MCF 10A (cell line): ENCODE results near the gene L2HGDH. TPM values are rescaled to one million over a fixed set of nuclear protein-coding genes. Genes with fewer than 3 reads are reported as not detected.

ENCODE experiments used
- BruUV-seq: library from RNA; stranded (reverse); fragments of 400-500 nt; replicated peaks from 2 replicates; lab custom pipeline; 2021; lab: Mats Ljungman, UMichigan
- CTCF ChIA-PET: fragments of 300-600 bp; sonication (Branson Sonifier 250); formaldehyde crosslinking; extraction: SDS; loops from one replicate; lab custom pipeline; 2021; ENCODE audit warnings: antibody characterized with exemption, inconsistent platforms; lab: Yijun Ruan, JAX
- POLR2A ChIA-PET: fragments of 300-600, 350-650 bp; sonication (Branson Sonifier 250); formaldehyde crosslinking; extraction: SDS; loops from one replicate; lab custom pipeline; 2020; ENCODE audit warnings: antibody characterized with exemption, inconsistent platforms; lab: Yijun Ruan, JAX
- DNase-seq: peaks from one replicate; pipeline ENCODE4 v3.0.0-alpha.2; 2018; ENCODE audit not compliant: unreplicated experiment
- H3K27ac Mint-ChIP-seq: one replicate; pipeline ENCODE4 v1.8.0; 2022; ENCODE audit warnings: mild to moderate bottlenecking, low read depth, mixed read lengths; ENCODE audit not compliant: unreplicated experiment
- H3K27me3 Mint-ChIP-seq: one replicate; pipeline ENCODE4 v1.8.0; 2022; ENCODE audit warnings: mixed read lengths; ENCODE audit not compliant: insufficient read depth, unreplicated experiment
- H3K36me3 Mint-ChIP-seq: one replicate; pipeline ENCODE4 v1.8.0; 2022; ENCODE audit warnings: mild to moderate bottlenecking, moderate library complexity, mixed read lengths; ENCODE audit not compliant: insufficient read depth, unreplicated experiment
- H3K4me1 Mint-ChIP-seq: one replicate; pipeline ENCODE4 v1.8.0; 2022; ENCODE audit warnings: mixed read lengths; ENCODE audit not compliant: insufficient read depth, unreplicated experiment
- H3K4me3 Mint-ChIP-seq: one replicate; pipeline ENCODE4 v1.8.0; 2022; ENCODE audit warnings: mild to moderate bottlenecking, moderate library complexity, mixed read lengths; ENCODE audit not compliant: unreplicated experiment
- H3K9me3 Mint-ChIP-seq: one replicate; pipeline ENCODE4 v1.8.0; 2022; ENCODE audit warnings: mixed read lengths; ENCODE audit not compliant: unreplicated experiment
- intact Hi-C: fragments of 100-400 bp; cut with micrococcal nuclease; formaldehyde crosslinking; loops from 2 replicates; pipeline ENCODE4 v1.14.1; 2022
- total RNA-seq: library from RNA; stranded (reverse); gene quantifications from 2 replicates; pipeline ENCODE4 v1.2.3, GENCODE V29; 2022
- TF ChIP-seq, protein P1 (sequence below): fragments of 200-600 bp; IDR thresholded peaks from one replicate; pipeline ENCODE4 v1.8.0; 2022; ENCODE audit warnings: antibody characterized with exemption, mild to moderate bottlenecking; ENCODE audit not compliant: unreplicated experiment

L2HGDH gene
- total RNA-seq, 1 experiment from 2014 or later, result 7.9 TPM

DNA sequence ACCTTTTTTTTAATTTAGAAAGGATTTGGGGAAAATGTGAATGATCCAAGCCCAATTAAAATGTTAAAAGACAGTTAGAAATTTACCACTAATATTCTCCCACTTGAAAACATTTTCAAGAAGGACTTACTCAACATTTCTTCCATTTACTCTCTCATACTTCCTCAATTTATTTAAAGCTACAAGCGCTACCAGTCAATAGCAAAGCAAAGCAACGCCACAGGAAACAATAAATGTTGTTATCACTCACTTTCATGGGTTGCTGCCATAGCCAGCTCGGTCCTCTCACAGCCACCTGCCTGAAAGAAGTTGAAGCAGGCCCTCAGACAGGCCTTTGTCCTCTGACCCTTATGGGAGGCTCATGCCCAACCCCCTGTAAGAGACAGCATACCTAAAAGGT is 74.6 kb downstream of the L2HGDH start:
- no peaks in the 10 kb centered on the region for H3K4me1 Mint-ChIP-seq
- H3K36me3 Mint-ChIP-seq, result peaks cover 1% of the 10 kb centered on the region
- TF ChIP-seq, protein P1, sequence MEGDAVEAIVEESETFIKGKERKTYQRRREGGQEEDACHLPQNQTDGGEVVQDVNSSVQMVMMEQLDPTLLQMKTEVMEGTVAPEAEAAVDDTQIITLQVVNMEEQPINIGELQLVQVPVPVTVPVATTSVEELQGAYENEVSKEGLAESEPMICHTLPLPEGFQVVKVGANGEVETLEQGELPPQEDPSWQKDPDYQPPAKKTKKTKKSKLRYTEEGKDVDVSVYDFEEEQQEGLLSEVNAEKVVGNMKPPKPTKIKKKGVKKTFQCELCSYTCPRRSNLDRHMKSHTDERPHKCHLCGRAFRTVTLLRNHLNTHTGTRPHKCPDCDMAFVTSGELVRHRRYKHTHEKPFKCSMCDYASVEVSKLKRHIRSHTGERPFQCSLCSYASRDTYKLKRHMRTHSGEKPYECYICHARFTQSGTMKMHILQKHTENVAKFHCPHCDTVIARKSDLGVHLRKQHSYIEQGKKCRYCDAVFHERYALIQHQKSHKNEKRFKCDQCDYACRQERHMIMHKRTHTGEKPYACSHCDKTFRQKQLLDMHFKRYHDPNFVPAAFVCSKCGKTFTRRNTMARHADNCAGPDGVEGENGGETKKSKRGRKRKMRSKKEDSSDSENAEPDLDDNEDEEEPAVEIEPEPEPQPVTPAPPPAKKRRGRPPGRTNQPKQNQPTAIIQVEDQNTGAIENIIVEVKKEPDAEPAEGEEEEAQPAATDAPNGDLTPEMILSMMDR, result no peak
- no peak for DNase-seq
- H3K9me3 Mint-ChIP-seq, result no peaks in the 10 kb centered on the region
- ChIA-PET POLR2A (no interaction called here), CTCF (interaction anchor here (0.9 kb wide), 1 partner anchor 55 kb away, joined by 4 read pairs; no protein-coding TSS in a partner anchor)
- BruUV-seq, result no TSS peak
- H3K4me3 Mint-ChIP-seq, result no peak overlapping the region
- intact Hi-C loops, result no loop called here
- no peak overlapping the region for H3K27ac Mint-ChIP-seq
- H3K27me3 Mint-ChIP-seq, result no peaks in the 10 kb centered on the region

DNA sequence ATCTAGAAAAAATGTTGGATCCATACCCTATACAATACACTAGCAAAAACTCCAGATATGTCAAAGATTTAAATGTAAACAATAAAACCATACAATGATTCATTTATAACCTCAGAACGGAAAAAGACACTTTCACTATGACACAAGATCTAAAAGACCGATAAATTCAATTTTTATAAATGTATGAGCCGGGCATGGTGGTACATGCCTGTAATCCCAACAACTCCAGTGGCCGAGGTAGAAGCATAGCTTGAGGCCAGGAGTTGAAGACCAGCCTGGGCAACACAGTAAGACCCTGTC is 78.1 kb downstream of the L2HGDH start:
- DNase-seq, result no peak
- BruUV-seq, result no TSS peak
- CTCF ChIA-PET, result interaction anchor here (0.6 kb wide), 1 partner anchor 547 kb away, joined by 3 read pairs; no protein-coding TSS in a partner anchor
- H3K27me3 Mint-ChIP-seq, result no peaks in the 10 kb centered on the region
- no peak overlapping the region for H3K4me3 Mint-ChIP-seq
- POLR2A ChIA-PET, result interaction anchor here (0.9 to 1.6 kb wide), 3 partner anchors 12 to 15 kb away, joined by 3 read pairs; no protein-coding TSS in a partner anchor
- no peaks in the 10 kb centered on the region for H3K9me3 Mint-ChIP-seq
- H3K27ac Mint-ChIP-seq, result no peak overlapping the region
- intact Hi-C loops, result loop anchor here (5.0 kb wide), 1 partner anchor 372 kb away; no protein-coding TSS in a partner anchor
- H3K36me3 Mint-ChIP-seq, result peaks cover 5% of the 10 kb centered on the region
- H3K4me1 Mint-ChIP-seq, result peaks cover 7% of the 10 kb centered on the region
- TF ChIP-seq, protein P1, result no peak

DNA sequence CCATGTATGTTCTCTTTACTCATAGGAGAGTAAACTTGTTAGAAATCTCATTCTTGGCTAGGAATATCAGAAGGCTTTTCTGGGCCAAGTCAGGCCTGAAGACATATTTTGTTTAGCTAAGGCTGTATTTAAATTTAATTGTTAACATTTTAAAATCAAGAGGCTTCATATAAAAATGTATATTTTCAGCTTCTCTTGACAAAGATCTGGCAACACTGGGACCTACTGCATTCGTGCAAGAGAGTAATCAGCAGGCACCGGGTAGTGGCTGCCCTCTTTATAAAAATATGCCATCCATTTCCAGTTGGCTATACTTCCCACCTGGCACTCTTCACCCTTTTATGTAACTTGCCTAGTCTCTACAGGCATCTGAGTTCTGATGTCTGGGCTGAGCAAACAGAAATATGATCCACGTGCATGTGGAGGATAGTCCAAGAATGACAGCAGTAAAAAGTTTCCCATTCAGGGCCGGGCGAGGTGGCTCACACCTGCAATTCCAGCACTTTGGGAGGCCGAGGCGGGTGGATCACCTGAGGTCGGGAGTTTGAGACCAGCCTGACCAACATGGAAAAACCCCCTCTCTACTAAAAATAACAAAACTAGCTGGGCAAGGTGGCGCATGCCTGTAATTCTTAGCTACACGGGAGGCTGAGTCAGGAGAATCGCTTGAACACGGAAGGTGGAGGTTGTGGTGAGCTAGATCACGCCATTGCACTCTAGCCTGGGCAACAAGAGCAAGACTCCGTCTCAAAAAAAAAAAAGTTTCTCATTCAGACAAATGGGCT is 78.7 kb downstream of the L2HGDH start:
- intact Hi-C loops, result loop anchor here (5.0 kb wide), 1 partner anchor 371 kb away; no protein-coding TSS in a partner anchor
- Mint-ChIP-seq H3K36me3 (peaks cover 5% of the 10 kb centered on the region), H3K4me1 (peaks cover 7% of the 10 kb centered on the region), H3K27ac (no peak overlapping the region), H3K4me3 (no peak overlapping the region), H3K9me3 (no peaks in the 10 kb centered on the region), H3K27me3 (no peaks in the 10 kb centered on the region)
- ChIA-PET POLR2A (interaction anchor here (0.9 to 2.3 kb wide), 5 partner anchors 13 to 78 kb away, joined by 3 to 19 read pairs (median 3); partner anchors contain the start of genes DMAC2L and L2HGDH), CTCF (interaction anchor here (0.8 to 1.0 kb wide), 2 partner anchors 22 to 379 kb away, joined by 3 read pairs; no protein-coding TSS in a partner anchor)
- TF ChIP-seq, protein P1, result no peak
- no TSS peak for BruUV-seq
- DNase-seq, result no peak

DNA sequence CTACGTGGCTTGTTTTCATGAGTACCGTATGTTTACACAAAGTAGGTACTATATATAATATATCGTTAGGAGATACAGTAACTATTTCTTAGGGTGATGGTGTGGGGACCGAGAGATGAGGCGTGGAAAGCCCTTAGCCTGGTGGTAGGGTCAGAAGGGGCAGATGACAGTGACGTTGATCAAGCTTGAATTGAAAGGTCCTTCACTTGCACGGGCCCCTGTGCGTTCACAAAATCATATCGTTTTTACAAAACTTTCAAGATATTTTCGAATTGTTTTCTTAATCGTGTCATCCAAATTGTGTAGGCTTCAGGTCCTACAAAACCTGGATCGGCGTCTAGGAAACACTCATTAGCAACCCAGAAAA is 79.8 kb downstream of the L2HGDH start:
- Mint-ChIP-seq H3K36me3 (peaks cover 5% of the 10 kb centered on the region), H3K9me3 (no peaks in the 10 kb centered on the region), H3K4me3 (peak overlapping the region; percentile 84), H3K27ac (peak overlapping the region; percentile 73), H3K27me3 (no peaks in the 10 kb centered on the region), H3K4me1 (peaks cover 7% of the 10 kb centered on the region)
- ChIA-PET POLR2A (interaction anchor here (0.6 to 2.3 kb wide), 7 partner anchors 13 to 320 kb away, joined by 3 to 19 read pairs (median 3); partner anchors contain the start of genes DMAC2L and L2HGDH), CTCF (interaction anchor here (0.6 kb wide), 1 partner anchor 14 kb away, joined by 3 read pairs; no protein-coding TSS in a partner anchor)
- TF ChIP-seq, protein P1, result no peak
- no peak for DNase-seq
- intact Hi-C loops, result loop anchor here (5.0 kb wide), 1 partner anchor 370 kb away; no protein-coding TSS in a partner anchor
- no TSS peak for BruUV-seq
